22Rv1 (cell line): ENCODE results near the gene PODN.

Experiments used
- ZFX ChIP-seq: fragments of 450-650 bp; IDR thresholded peaks from 2 replicates; pipeline ENCODE4 v1.6.1; 2017; ENCODE audit warnings: antibody characterized with exemption, borderline replicate concordance
- TF ChIP-seq, protein P1 (sequence below): fragments of 450-650 bp; IDR thresholded peaks from 2 replicates; pipeline ENCODE4 v1.5.1; 2017; ENCODE audit warnings: mild to moderate bottlenecking

DNA sequence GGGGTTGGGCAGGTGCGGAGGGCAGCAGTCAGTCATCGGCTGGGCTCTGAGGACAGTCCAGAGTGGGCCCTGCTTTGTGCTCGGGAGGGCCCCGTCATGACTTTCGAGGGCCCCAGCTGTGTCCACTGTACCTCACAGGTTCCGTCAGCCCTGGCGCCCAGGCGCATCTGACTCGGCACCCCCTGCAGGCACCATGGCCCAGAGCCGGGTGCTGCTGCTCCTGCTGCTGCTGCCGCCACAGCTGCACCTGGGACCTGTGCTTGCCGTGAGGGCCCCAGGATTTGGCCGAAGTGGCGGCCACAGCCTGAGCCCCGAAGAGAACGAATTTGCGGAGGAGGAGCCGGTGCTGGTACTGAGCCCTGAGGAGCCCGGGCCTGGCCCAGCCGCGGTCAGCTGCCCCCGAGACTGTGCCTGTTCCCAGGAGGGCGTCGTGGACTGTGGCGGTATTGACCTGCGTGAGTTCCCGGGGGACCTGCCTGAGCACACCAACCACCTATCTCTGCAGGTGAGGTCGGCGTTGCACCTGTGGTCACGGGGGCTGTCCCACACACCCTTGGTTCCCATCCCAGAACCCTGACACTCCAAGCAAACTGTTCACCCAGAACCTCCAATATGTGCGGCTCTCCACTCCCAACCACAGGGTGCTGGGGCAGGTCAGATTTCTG is 7.8 kb downstream of the PODN start:
- TF ChIP-seq, protein P1, sequence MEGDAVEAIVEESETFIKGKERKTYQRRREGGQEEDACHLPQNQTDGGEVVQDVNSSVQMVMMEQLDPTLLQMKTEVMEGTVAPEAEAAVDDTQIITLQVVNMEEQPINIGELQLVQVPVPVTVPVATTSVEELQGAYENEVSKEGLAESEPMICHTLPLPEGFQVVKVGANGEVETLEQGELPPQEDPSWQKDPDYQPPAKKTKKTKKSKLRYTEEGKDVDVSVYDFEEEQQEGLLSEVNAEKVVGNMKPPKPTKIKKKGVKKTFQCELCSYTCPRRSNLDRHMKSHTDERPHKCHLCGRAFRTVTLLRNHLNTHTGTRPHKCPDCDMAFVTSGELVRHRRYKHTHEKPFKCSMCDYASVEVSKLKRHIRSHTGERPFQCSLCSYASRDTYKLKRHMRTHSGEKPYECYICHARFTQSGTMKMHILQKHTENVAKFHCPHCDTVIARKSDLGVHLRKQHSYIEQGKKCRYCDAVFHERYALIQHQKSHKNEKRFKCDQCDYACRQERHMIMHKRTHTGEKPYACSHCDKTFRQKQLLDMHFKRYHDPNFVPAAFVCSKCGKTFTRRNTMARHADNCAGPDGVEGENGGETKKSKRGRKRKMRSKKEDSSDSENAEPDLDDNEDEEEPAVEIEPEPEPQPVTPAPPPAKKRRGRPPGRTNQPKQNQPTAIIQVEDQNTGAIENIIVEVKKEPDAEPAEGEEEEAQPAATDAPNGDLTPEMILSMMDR, result no peak
- no peak for TF ChIP-seq ZFX
